Memory B cell (primary cell): ENCODE results near the gene RGP1.
A peak's percentile ranks its signal among the peaks of the same experiment; 100 is the strongest.

Source experiments
- ATAC-seq: fragments of 150-1000 bp; cut with Tn5 transposase; 2 replicates; pipeline ENCODE4 v1.10.0; 2021; ENCODE audit warnings: low read depth, mild to moderate bottlenecking, moderate library complexity
- DNase-seq, 2 donors: peaks; one replicate each; pipeline ENCODE4 v3.0.0; 2022; ENCODE audit warnings: low spot score in 2 of 2
- H3K27ac Mint-ChIP-seq: one replicate; pipeline ENCODE4 v1.8.0; 2022; ENCODE audit warnings: mild to moderate bottlenecking, moderate library complexity, mixed read lengths
- H3K27me3 Mint-ChIP-seq: one replicate; pipeline ENCODE4 v1.8.0; 2022; ENCODE audit warnings: mixed read lengths
- H3K36me3 Mint-ChIP-seq: one replicate; pipeline ENCODE4 v1.8.0; 2022; ENCODE audit warnings: mild to moderate bottlenecking, mixed read lengths
- H3K4me1 Mint-ChIP-seq: one replicate; pipeline ENCODE4 v1.8.0; 2022; ENCODE audit warnings: mixed read lengths
- H3K4me3 Mint-ChIP-seq: one replicate; pipeline ENCODE4 v1.8.0; 2022; ENCODE audit warnings: mild to moderate bottlenecking, moderate library complexity, mixed read lengths
- H3K9me3 Mint-ChIP-seq: one replicate; pipeline ENCODE4 v1.8.0; 2022; ENCODE audit warnings: mixed read lengths

RGP1 gene

GRCh38 chr9:35758475-35759050 lies 9.5 kb downstream of the RGP1 start:
- Mint-ChIP-seq H3K27me3 (no peaks in the 10 kb centered on the region), H3K9me3 (no peaks in the 10 kb centered on the region), H3K36me3 (peaks cover 6% of the 10 kb centered on the region), H3K4me3 (peak overlapping the region; percentile 24), H3K4me1 (peaks cover 35% of the 10 kb centered on the region), H3K27ac (peak overlapping the region; percentile 1)
- ATAC-seq (no peak), DNase-seq (no peak)

DNA sequence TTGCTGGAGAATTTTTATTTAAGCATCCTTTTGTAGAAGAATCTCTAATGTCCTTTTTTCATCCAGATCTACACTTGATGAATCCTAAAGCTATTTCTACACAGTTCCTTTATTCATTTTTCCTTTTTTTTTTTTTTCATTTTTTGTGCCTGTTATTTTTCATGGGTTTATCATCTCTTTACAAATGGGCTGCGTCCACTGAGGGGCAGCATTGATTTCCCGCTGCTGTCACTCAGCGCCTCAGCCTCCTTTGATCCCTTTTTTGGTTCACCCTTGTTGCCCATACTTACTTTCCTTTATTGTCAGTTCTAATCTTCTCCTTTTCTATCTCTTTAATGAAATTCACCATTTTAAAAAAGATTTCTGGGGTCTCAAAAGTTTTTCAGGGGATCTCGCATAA lies 10.7 kb downstream of the RGP1 start:
- H3K36me3 Mint-ChIP-seq = no peaks in the 10 kb centered on the region
- ATAC-seq (no peak), DNase-seq (no peak)
- no peaks in the 10 kb centered on the region for H3K9me3 Mint-ChIP-seq
- H3K4me1 Mint-ChIP-seq = peaks cover 37% of the 10 kb centered on the region
- H3K27me3 Mint-ChIP-seq = no peaks in the 10 kb centered on the region
- H3K4me3 Mint-ChIP-seq = no peak overlapping the region
- H3K27ac Mint-ChIP-seq = no peak overlapping the region

DNA sequence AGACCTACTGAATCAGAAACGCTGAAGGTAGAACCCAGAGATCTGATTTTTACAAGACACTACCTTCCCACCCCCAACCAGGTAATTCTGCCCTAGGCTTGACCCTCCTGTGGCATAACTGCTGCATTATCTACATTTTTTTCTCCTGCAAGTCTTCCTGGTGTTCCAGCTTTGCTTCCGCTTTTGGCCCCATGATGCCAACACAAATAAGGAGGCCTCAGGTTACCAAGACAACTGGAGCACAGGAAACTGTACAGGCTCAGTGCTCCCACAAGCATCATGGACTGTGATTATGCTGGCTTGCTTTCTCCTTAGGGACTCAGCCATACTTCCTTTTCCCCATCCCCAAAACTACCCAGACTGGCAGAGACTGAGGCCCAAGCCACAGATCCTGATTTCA lies 11.6 kb downstream of the RGP1 start:
- Mint-ChIP-seq H3K36me3 (no peaks in the 10 kb centered on the region), H3K27me3 (no peaks in the 10 kb centered on the region), H3K4me1 (peaks cover 37% of the 10 kb centered on the region), H3K9me3 (no peaks in the 10 kb centered on the region), H3K27ac (no peak overlapping the region), H3K4me3 (no peak overlapping the region)
- no peak for ATAC-seq
- no peak for DNase-seq

GRCh38 chr9:35763181-35763580 lies 14.1 kb downstream of the RGP1 start:
- no peak for DNase-seq
- Mint-ChIP-seq H3K9me3 (no peaks in the 10 kb centered on the region), H3K27me3 (no peaks in the 10 kb centered on the region), H3K4me3 (no peak overlapping the region), H3K36me3 (no peaks in the 10 kb centered on the region), H3K4me1 (peaks cover 20% of the 10 kb centered on the region), H3K27ac (no peak overlapping the region)
- ATAC-seq = no peak

DNA sequence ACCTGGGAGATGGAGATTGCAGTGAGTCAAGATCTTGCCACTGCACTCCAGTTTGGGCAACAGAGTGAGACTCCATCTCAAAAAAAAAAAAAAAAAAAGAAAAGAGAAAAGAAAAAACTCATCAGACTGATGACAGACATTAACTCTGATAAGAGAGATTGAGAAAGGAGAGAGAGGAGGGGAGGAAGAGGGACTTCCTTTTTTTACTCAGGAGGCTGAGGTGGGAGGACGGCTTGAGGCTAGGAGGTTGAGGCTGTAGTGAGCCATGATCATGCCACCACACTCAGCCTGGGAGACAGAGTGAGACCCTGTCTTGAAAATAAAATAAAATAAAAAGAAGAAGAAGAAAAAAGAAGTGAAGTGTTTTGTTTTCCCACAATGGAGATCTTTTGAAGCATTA lies 14.7 kb downstream of the RGP1 start:
- H3K4me3 Mint-ChIP-seq = no peak overlapping the region
- H3K27ac Mint-ChIP-seq = no peak overlapping the region
- H3K27me3 Mint-ChIP-seq = no peaks in the 10 kb centered on the region
- ATAC-seq = no peak
- DNase-seq = no peak
- H3K4me1 Mint-ChIP-seq = peaks cover 16% of the 10 kb centered on the region
- no peaks in the 10 kb centered on the region for H3K9me3 Mint-ChIP-seq
- H3K36me3 Mint-ChIP-seq = no peaks in the 10 kb centered on the region

DNA sequence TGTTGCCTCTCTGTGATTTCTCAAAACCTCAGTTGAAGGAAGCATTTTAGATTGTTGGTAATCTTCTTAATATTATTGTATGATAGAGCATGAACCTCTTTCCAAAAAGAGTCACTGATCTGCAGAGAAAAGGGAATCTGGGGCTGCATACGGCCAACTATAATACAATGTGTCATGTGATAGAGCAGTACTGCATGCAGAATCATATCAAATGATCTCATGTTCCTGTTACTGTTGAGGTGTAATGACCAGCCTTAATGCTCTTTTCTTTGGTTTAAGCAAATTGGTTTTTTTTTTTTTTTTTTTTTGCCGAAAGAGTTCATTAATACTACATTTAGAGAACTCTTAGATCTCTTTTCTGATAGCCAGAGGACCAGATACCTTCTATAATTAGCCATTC lies 17.9 kb downstream of the RGP1 start:
- no peak for ATAC-seq
- H3K9me3 Mint-ChIP-seq = no peaks in the 10 kb centered on the region
- no peak for DNase-seq
- no peak overlapping the region for H3K4me3 Mint-ChIP-seq
- no peaks in the 10 kb centered on the region for H3K36me3 Mint-ChIP-seq
- H3K4me1 Mint-ChIP-seq = peaks cover 4% of the 10 kb centered on the region
- H3K27me3 Mint-ChIP-seq = no peaks in the 10 kb centered on the region
- no peak overlapping the region for H3K27ac Mint-ChIP-seq

- no peak overlapping the region for H3K27ac Mint-ChIP-seq
- ATAC-seq (no peak), DNase-seq (no peak)
- H3K4me3 Mint-ChIP-seq = no peak overlapping the region
- H3K36me3 Mint-ChIP-seq = no peaks in the 10 kb centered on the region
- no peaks in the 10 kb centered on the region for H3K27me3 Mint-ChIP-seq
- peaks cover 2% of the 10 kb centered on the region for H3K4me1 Mint-ChIP-seq
- H3K9me3 Mint-ChIP-seq = no peaks in the 10 kb centered on the region
These were observed 18.4 kb downstream of the RGP1 start for GRCh38 chr9:35767458-35767857.

DNA sequence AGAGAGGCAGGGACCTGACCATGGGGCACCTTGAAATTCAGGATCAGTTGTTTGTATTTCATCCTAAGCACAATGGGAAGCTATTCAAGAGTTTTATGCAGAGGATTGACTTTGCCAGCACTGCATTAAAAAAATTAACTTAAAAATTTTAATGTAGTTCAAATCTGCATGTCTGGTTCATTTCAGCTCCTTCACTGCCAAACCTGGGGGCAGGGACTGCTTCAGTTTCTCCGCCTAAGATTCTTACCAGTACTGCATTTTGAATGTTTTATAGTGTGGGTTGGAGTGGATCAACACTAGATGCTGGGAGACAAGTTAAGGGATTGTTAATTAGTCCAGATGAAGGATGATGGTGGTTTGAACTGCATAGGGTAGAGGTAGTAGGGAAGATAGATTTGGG lies 20.7 kb downstream of the RGP1 start:
- no peaks in the 10 kb centered on the region for H3K9me3 Mint-ChIP-seq
- H3K27me3 Mint-ChIP-seq = no peaks in the 10 kb centered on the region
- DNase-seq = no peak
- no peak overlapping the region for H3K4me3 Mint-ChIP-seq
- no peak for ATAC-seq
- no peaks in the 10 kb centered on the region for H3K36me3 Mint-ChIP-seq
- H3K4me1 Mint-ChIP-seq = no peaks in the 10 kb centered on the region
- no peak overlapping the region for H3K27ac Mint-ChIP-seq

GRCh38 chr9:35771075-35771433 lies 22.0 kb downstream of the RGP1 start:
- H3K4me1 Mint-ChIP-seq = peaks cover 4% of the 10 kb centered on the region
- no peak overlapping the region for H3K27ac Mint-ChIP-seq
- no peak for ATAC-seq
- H3K27me3 Mint-ChIP-seq = no peaks in the 10 kb centered on the region
- no peak overlapping the region for H3K4me3 Mint-ChIP-seq
- no peaks in the 10 kb centered on the region for H3K9me3 Mint-ChIP-seq
- H3K36me3 Mint-ChIP-seq = no peaks in the 10 kb centered on the region
- DNase-seq = no peak

DNA sequence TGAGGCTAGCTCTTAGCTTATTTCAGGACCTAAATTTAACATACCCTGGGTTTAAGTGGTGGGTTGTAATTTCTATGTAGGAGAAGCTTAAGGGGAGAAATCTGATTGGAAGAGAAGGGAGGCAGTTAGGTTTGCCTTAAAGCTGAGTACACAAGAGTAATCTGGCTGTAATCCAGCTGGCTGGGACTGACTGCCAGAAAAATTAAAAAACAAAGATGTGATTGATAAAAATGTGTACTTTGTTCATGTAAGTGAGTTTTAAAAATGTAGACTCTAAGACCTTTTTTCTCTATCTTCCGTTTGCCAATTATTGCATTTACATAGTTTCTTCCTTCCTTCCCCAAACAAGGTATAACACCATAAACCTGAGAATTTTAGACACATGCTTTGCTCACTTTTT lies 22.4 kb downstream of the RGP1 start:
- no peak for ATAC-seq
- H3K9me3 Mint-ChIP-seq = no peaks in the 10 kb centered on the region
- no peak overlapping the region for H3K27ac Mint-ChIP-seq
- H3K36me3 Mint-ChIP-seq = no peaks in the 10 kb centered on the region
- peaks cover 4% of the 10 kb centered on the region for H3K4me1 Mint-ChIP-seq
- no peak for DNase-seq
- H3K4me3 Mint-ChIP-seq = no peak overlapping the region
- no peaks in the 10 kb centered on the region for H3K27me3 Mint-ChIP-seq

DNA sequence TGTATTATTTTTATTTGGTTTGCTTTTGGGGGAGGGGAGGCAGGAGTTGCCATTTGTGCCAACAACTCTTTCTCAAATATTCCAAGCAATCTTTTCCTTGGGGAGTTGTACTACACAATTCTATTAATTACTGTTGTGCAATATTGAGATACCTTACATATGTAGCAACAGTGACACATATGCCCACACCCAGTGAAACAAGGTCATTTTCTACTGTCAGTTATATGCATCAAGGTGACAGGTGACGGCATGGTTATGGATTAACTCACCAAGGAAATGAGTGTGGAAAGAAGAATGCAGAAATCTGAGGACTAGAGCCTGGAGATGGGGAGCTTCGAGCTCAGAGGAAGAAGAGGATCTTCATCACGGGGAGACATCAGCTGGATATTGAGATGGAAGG lies 22.9 kb downstream of the RGP1 start:
- no peak for ATAC-seq
- DNase-seq = no peak
- Mint-ChIP-seq H3K9me3 (no peaks in the 10 kb centered on the region), H3K36me3 (no peaks in the 10 kb centered on the region), H3K27ac (no peak overlapping the region), H3K4me1 (peaks cover 4% of the 10 kb centered on the region), H3K27me3 (no peaks in the 10 kb centered on the region), H3K4me3 (no peak overlapping the region)

- Mint-ChIP-seq H3K27ac (peak overlapping the region; percentile 50), H3K9me3 (no peaks in the 10 kb centered on the region), H3K36me3 (peaks cover 5% of the 10 kb centered on the region), H3K4me1 (peaks cover 4% of the 10 kb centered on the region), H3K27me3 (no peaks in the 10 kb centered on the region), H3K4me3 (no peak overlapping the region)
- DNase-seq (no peak), ATAC-seq (no peak)
These were observed 26.0 kb downstream of the RGP1 start for GRCh38 chr9:35774907-35775635.

DNA sequence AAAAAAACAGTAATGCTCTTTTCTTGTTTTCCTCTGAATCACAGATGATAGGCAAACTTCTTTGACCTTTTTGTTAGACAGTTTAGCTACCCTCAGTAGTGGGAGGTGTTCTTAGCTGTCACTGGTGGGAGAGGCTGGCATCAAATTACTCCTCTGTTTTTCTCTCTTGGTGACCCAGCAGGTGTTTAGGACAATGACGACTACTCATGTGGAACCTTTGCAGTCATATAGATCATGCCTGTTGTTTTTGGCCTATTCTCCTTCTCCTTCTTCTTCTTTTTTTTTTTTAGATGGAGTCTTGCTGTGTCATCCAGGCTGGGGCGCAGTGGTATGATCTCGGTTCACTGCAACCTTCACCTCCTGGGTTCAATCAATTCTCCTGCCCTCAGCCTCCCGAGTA lies 26.9 kb downstream of the RGP1 start:
- ATAC-seq = peak; percentile 35
- Mint-ChIP-seq H3K27me3 (no peaks in the 10 kb centered on the region), H3K36me3 (peaks cover 9% of the 10 kb centered on the region), H3K27ac (peak overlapping the region; percentile 50), H3K4me1 (peaks cover 4% of the 10 kb centered on the region), H3K4me3 (no peak overlapping the region), H3K9me3 (no peaks in the 10 kb centered on the region)
- DNase-seq = no peak

GRCh38 chr9:35778496-35778895 lies 29.4 kb downstream of the RGP1 start:
- Mint-ChIP-seq H3K36me3 (peaks cover 13% of the 10 kb centered on the region), H3K9me3 (peaks cover 2% of the 10 kb centered on the region), H3K27ac (no peak overlapping the region), H3K27me3 (no peaks in the 10 kb centered on the region), H3K4me3 (no peak overlapping the region), H3K4me1 (peaks cover 4% of the 10 kb centered on the region)
- DNase-seq = no peak
- ATAC-seq = no peak

GRCh38 chr9:35781066-35781465 lies 32.0 kb downstream of the RGP1 start:
- ATAC-seq = no peak
- H3K27me3 Mint-ChIP-seq = no peaks in the 10 kb centered on the region
- H3K4me1 Mint-ChIP-seq = no peaks in the 10 kb centered on the region
- peaks cover 2% of the 10 kb centered on the region for H3K9me3 Mint-ChIP-seq
- peaks cover 27% of the 10 kb centered on the region for H3K36me3 Mint-ChIP-seq
- no peak overlapping the region for H3K27ac Mint-ChIP-seq
- H3K4me3 Mint-ChIP-seq = no peak overlapping the region
- DNase-seq = no peak
